GM19452 (cell line): Measurements from ENCODE around the gene TGFBR2.
"Not testable (repeated sequence)": the region's sequence is repeated elsewhere in the genome, so short reads cannot be mapped to it uniquely, and the experiment has no call there.

ENCODE experiments used
- ATAC-seq: cut with Tn5 transposase; IDR thresholded peaks from one replicate; pipeline ENCODE4 v1.9.1; 2021; ENCODE audit not compliant: unreplicated experiment

Gene TGFBR2

DNA sequence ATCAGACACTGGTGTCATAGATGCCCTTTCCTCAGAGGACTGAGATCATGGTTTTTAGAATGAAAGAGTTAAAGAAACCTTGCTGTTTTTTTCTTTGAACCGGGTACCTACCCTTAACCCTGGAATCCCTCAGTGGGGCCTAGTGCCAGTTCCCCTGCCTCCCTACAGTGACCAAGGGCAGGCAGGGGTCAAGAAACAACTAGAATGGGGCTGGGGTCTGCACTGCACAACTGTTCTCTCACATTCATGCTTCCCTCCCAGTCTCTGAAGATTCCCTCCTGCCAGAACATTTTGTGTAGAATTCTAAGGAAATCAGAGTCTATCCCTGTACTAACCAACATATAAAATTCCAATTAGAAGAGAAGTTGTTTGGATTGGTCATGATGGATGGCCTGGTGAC lies 47.9 kb downstream of the TGFBR2 start:
- no peak for ATAC-seq

DNA sequence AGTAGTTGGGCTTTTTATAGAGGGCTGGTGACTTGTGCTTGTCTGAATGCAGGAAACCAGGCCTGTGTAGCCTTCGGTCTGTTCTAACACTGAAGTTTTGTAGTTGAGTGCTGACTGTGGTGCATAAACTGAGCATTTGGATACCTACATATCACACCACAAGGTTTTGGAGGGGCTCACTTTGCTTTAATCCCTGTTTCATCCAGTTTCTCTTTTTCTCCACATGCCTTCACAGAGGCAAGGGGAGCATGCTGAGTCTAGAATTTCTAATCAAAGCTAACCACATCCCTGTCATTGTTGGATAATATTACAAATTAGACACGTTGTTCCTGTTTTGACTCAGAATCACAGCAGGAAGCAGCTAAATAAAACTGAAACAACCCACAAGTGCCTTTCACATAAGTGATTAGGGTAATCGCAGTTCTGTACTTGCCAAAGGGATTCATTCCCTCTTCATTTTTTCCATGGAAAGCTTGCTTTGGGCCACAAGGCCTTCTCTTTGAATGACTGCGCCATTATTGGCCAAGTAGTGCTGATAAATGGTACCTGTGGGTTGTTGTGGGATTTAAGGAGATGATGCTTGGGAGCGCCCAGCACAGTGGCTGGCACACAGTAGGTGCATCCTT lies 48.9 kb downstream of the TGFBR2 start:
- peak; percentile 32 for ATAC-seq

DNA sequence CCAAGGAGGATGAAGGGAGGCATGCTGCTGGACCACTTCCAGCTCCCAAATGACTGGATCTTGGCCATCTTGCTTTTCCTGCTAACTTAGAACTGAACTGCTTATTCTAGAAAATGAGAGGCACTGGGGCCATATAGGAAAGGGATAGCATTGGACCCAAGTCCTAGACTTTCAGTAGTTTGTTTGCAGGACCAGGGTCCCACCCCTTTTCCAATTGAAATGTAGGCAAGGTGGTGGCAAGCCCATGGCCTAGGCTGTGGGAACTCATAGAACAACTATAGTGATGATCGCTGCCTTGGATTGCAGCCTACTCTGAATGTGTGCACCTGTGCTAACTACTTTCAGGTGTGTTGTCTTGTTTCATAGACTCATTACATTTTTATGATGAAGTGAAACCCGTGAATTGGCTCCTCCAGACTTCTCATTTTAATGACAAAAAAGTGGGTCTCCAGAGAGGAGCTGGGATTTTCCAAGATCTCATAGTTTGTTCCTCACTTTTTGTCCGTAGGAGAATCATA lies 50.3 kb downstream of the TGFBR2 start:
- no peak for ATAC-seq

DNA sequence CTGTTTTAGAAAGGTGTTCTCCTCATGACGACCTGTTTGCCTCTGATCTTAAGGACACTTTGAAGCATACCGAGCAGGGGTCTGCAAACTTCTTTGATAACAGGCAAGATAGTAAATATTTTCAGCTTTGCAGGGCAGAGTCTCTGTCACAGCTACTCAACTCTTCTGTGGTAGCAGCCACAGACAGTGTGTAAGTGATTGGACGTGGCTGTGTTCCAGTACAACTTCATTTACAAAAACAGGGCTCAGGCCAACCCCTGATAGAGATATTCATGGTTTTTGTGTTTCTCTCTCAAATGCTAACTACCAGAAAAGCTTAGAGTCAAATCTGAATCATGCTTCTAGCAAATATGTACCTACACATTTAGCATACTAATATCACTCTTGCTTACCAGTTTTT lies 51.5 kb downstream of the TGFBR2 start:
- peak; percentile 26 for ATAC-seq

DNA sequence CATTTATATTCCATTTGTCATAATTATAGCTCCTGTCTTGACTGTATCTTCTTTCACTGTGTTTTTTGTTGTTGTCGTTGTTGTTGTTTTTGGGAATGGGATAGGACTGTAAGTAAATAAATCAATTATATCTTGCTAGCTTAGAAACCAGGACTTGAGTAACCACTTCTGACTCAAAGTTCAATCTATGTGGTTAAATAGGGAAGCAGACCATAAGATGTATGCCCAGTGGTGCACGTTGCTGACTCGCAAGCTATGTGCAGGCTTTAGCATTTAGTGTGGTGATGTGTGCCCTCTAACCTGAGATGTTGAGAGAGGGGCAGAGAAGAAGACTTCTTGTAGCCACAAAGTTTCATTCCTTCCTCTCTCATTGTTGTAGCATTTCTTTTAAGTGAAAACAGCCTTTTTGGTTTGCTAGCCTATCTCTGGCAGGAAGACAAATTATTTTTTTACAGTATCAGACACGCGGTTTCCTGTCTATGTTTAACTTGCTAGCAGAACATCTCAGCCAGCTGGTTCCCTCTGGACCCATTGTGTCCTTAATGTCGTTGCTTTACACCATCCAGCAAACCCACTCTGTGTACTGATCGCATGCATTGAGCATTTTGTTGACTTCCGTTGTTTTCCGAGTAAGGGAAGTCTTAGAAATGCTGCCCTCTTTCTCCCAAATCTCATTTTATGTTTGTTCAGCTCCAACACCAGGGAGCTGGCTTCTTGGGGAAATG lies 52.1 kb downstream of the TGFBR2 start:
- peak; percentile 92 for ATAC-seq

- no peak for ATAC-seq
Measured at GRCh38 chr3:30659270-30660130, 53.1 kb downstream of the TGFBR2 start.

- no peak for ATAC-seq
Measured at GRCh38 chr3:30660136-30660535, 53.7 kb downstream of the TGFBR2 start.

DNA sequence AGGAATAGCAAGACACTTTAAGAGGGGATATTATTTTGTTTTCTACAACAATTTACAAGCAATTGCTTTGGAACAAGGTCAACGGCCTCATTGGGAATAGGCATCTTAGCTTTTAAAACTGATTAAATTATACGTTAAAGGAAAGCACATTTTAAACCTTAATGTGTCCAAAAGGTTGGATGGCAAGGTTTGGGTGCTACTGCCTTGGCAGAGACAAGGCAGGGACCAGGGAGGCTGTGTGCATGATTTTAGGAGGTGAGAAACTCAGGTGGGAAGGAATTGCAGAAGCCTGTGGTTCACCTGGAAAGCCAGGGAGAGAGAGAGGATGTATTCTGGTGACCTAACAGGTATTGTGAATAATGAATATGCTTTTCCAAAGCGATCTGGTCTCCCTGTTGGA lies 54.3 kb downstream of the TGFBR2 start:
- no peak for ATAC-seq

DNA sequence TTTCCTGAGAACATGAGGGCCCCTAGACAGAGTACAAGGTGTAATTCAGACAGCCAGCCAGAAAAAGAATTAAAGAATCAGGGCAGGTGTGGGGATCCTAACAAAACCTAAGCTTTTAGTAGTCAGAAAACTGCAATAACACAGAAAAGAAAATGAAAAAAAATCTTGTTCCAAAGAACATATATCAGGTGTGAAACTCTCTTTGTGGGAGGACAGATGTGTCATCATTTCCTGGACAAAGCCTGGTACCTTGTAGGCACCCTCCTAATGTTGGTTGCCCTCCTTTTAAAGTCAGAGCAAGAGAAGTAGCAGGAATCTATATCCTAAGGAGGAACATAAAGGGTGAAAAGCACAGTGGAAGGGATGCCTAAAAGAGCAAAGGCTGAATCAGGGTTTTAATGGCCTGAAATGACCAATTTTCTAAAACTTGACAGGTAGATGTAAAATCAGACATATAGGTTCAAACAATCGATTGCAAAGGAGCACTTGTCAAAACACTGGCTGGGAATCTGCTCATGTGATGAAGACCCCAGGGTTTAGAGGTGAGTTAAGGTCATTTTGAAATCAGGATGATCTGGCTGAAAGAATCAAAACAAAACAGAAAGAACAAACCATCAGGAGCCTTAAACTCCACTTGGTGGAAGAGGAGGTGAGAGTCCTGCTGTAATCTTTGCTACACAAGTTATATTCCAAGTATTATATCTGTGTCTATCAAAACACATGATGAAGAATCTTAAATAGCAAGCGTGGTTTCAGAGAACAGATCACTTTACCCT lies 54.9 kb downstream of the TGFBR2 start:
- ATAC-seq, result no peak

DNA sequence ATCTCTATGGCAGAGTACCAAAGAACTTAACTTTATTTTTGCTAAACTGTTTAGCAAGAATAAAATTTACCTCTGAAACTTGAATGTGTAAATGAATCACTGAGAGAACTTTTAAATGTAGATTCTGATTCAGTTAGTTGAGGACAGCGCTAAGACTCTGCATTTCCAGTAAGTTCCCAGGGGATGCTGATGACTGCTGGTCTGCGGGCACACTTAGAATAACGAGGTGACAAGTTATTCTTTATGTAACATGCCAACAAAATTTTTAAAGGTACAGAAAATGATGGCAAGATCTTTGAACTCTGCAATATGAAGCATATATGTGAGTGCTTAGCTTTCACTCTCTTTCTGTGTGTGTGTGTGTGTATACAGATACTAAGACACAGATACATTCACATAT lies 56.4 kb downstream of the TGFBR2 start:
- no peak for ATAC-seq

- no peak for ATAC-seq
Measured at GRCh38 chr3:30663533-30664241, 57.3 kb downstream of the TGFBR2 start.

DNA sequence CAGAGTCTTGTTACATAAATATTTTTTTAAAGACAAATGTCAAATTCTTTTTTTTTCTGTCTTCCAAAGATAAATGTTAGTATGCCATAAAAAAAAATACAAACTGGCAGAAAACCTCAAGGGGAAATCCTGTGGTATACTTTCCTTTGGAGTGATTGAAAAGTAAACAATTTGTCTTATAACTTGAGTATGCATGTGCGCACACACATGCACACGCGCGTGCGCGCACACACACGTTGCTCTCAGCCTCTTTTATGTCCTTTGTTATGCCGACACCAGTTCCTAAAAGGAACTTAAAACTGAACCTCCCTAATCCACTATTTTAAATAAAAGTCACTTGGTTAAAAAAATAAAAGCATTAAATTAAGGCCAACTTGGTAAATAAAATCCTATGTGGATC lies 58.1 kb downstream of the TGFBR2 start:
- no peak for ATAC-seq

- ATAC-seq, result no peak
Measured at GRCh38 chr3:30664884-30665283, 58.5 kb downstream of the TGFBR2 start.

DNA sequence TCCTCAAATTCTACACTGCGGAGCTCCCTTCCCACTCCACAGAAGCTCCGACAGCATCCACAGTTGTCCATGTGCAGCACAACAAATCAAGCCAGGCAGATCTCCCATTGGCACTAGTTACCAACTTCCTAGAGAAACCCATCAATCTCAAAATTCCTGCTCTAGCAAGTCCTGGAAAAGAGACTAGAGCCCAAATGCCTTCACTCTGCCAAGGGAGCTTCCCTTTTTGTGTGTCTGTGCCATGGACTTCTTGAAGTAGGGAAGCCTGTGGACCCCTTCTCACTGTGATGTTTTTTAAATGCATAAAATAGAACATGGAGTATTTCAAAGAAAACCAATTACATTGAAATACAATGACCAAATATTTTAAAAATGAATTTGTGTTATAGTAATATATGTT lies 59.1 kb downstream of the TGFBR2 start:
- no peak for ATAC-seq

- ATAC-seq, result no peak
Measured at GRCh38 chr3:30666572-30667279, 60.3 kb downstream of the TGFBR2 start.

DNA sequence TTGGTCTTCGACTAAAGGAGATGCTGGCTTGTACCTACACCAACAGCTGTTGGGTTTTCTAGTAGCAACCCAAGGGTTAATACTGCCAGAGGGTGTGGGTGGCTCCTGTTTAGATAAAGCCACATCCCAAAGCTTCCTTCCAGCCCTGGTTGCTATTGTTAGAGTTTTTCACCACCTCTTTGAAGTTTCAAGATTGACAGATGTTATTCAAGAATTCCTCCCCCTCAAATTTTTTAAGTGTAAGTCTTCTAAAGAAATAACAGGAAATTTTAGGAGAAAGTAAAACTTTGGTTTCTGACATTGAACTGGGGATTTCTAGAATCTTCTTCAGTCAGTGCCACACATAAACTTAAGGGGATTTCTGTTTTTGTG lies 60.9 kb downstream of the TGFBR2 start:
- ATAC-seq, result no peak

DNA sequence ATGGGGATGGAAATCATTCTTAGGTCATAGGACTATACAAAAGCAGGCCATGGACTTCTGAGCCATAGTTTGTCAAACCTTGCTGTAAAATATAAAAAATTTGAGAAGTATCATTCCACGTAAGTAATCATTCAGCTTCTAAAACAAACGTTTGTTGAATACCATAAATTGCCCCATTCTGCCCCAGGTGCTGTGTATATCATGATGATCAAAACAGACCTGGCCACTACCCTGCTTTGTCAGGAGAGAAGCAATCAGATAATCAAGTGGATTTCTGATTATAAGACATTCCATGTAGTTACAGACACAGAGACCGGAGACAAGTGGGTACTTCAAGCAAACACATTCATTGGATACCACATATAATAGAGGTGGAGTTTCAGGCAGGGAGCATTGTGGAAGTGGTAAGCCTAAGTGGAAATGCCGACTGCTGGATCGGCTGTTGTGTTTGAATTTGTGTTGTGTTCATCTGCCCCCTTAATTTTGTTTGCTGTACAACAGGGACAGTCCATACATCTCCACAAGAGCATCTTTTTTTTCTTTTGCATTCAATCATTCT lies 61.7 kb downstream of the TGFBR2 start:
- ATAC-seq, result no peak

- ATAC-seq, result not testable (repeated sequence)
Measured at GRCh38 chr3:30669360-30669934, 63.0 kb downstream of the TGFBR2 start.

- no peak for ATAC-seq
Measured at GRCh38 chr3:30670292-30670691, 63.9 kb downstream of the TGFBR2 start.
